Non-pigmented ciliary epithelial cell (primary cell): ENCODE measurements around the gene GRID2.

Source experiments
- DNase-seq: peaks from one replicate; pipeline ENCODE4 v3.0.0-alpha.2; 2010; ENCODE audit warnings: low read depth

The GRID2 gene

GRCh38 chr4:93802045-93802444 is 1498.3 kb downstream of the GRID2 start:
- no peak for DNase-seq

GRCh38 chr4:93809773-93810172 is 1506.0 kb downstream of the GRID2 start:
- DNase-seq: no peak

GRCh38 chr4:93810340-93810992 is 1506.7 kb downstream of the GRID2 start:
- no peak for DNase-seq

GRCh38 chr4:93813092-93813491 is 1509.3 kb downstream of the GRID2 start:
- DNase-seq: no peak

- no peak for DNase-seq
Observed at GRCh38 chr4:93814141-93814540, 1510.4 kb downstream of the GRID2 start.

- no peak for DNase-seq
Observed at GRCh38 chr4:93814722-93815121, 1511.0 kb downstream of the GRID2 start.
